Osteocyte (in vitro differentiated cells): ENCODE measurements around the gene HELT. TPM values are rescaled to one million over a fixed set of nuclear protein-coding genes. Genes with fewer than 3 reads are reported as not detected.

Experiments
- DNase-seq: peaks from one replicate; pipeline ENCODE4 v3.0.0; 2021; ENCODE audit warnings: mixed read lengths; ENCODE audit not compliant: unreplicated experiment; ENCODE audit errors: extremely low spot score
- H3K27ac Mint-ChIP-seq: one replicate; pipeline ENCODE4 v1.8.0; 2021; ENCODE audit warnings: mild to moderate bottlenecking, mixed read lengths; ENCODE audit not compliant: unreplicated experiment
- H3K27me3 Mint-ChIP-seq: one replicate; pipeline ENCODE4 v1.8.0; 2021; ENCODE audit warnings: mixed read lengths; ENCODE audit not compliant: unreplicated experiment
- H3K36me3 Mint-ChIP-seq: one replicate; pipeline ENCODE4 v1.8.0; 2021; ENCODE audit warnings: mixed read lengths; ENCODE audit not compliant: unreplicated experiment
- H3K4me1 Mint-ChIP-seq: one replicate; pipeline ENCODE4 v1.8.0; 2021; ENCODE audit warnings: mixed read lengths; ENCODE audit not compliant: unreplicated experiment
- H3K4me3 Mint-ChIP-seq: one replicate; pipeline ENCODE4 v1.8.0; 2021; ENCODE audit warnings: mild to moderate bottlenecking, moderate library complexity, mixed read lengths; ENCODE audit not compliant: unreplicated experiment
- H3K9me3 Mint-ChIP-seq: one replicate; pipeline ENCODE4 v1.8.0; 2021; ENCODE audit warnings: mixed read lengths; ENCODE audit not compliant: unreplicated experiment
- CTCF ChIP-seq: fragments of 200-600 bp; sonication (generic); IDR thresholded peaks from 2 replicates; pipeline ENCODE4 v1.5.0; 2021; ENCODE audit warnings: antibody characterized with exemption, mild to moderate bottlenecking, moderate library complexity
- total RNA-seq: library from RNA; stranded (reverse); gene quantifications from 2 replicates; pipeline ENCODE4 v1.2.1, GENCODE V29; 2021

HELT gene
- total RNA-seq, 1 donor from 2014 or later: not detected

DNA sequence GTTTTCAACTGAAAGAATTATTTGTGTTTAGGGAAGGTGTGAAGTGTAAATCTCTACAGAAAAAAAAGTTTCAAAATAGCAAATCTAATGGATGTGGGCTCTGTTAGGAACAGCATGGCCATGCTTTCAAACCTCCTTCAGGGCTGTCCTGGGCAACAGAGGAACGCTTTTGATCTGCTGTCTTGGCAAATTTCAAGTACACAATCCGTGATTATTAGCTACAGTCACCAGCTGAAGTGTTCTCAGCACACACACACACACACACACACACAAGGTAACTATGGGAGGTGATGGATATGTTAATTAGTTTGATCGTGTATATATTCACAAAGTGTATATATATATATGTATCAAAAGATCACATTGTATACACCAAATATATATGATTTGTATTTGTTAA, 40.5 kb upstream of the HELT start:
- Mint-ChIP-seq H3K27me3 (peaks cover 31% of the 10 kb centered on the region), H3K27ac (no peak overlapping the region), H3K4me3 (no peak overlapping the region), H3K36me3 (no peaks in the 10 kb centered on the region), H3K9me3 (no peaks in the 10 kb centered on the region), H3K4me1 (no peaks in the 10 kb centered on the region)
- no peak for DNase-seq
- no peak for TF ChIP-seq CTCF

DNA sequence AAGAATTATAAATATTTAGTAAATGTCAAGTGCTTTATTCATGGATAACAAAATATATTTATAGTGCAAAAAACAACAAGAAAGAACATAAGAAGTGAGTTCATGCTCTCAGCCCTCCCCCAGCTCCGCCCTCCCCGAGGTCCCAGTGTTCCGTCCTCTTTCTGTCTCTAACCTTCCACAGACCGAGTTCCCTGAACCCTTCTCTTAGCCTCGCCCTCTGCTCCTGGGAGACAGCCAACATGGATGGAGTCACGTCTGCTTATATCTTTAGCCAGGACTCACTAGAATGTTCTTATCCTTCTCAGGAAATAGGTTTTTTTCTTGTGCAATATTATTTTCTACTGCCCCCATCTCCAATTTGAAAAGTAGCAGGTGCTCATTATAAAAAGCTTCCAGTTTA, 40.1 kb upstream of the HELT start:
- TF ChIP-seq CTCF: no peak
- no peak overlapping the region for H3K27ac Mint-ChIP-seq
- H3K9me3 Mint-ChIP-seq: no peaks in the 10 kb centered on the region
- no peaks in the 10 kb centered on the region for H3K36me3 Mint-ChIP-seq
- peaks cover 36% of the 10 kb centered on the region for H3K27me3 Mint-ChIP-seq
- DNase-seq: no peak
- H3K4me1 Mint-ChIP-seq: no peaks in the 10 kb centered on the region
- H3K4me3 Mint-ChIP-seq: no peak overlapping the region

- no peak for TF ChIP-seq CTCF
- Mint-ChIP-seq H3K27ac (no peak overlapping the region), H3K4me3 (no peak overlapping the region), H3K27me3 (peaks cover 37% of the 10 kb centered on the region), H3K9me3 (no peaks in the 10 kb centered on the region), H3K4me1 (no peaks in the 10 kb centered on the region), H3K36me3 (no peaks in the 10 kb centered on the region)
- DNase-seq: no peak
Observed at GRCh38 chr4:184979461-184980124, 38.7 kb upstream of the HELT start.

DNA sequence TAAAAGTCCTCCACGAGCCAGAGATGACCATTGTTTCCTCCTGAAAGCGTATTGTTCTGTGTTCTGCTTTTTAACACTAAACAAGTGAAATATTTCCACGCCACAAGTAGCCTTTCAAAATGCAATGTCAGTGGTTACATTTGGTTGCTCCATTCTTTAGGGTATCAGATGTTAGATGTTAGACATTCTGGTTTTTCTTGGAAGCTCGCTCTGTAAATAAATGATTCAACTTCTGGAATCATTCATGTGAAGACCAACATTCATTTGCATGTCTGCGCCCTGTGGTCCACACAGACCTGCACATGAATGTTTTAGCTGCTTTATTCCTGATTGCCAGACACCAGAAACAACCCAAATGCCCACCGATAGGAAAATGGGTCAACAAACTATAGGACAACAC, 38.0 kb upstream of the HELT start:
- no peak overlapping the region for H3K4me3 Mint-ChIP-seq
- no peaks in the 10 kb centered on the region for H3K4me1 Mint-ChIP-seq
- H3K9me3 Mint-ChIP-seq: no peaks in the 10 kb centered on the region
- DNase-seq: no peak
- peaks cover 33% of the 10 kb centered on the region for H3K27me3 Mint-ChIP-seq
- H3K36me3 Mint-ChIP-seq: no peaks in the 10 kb centered on the region
- H3K27ac Mint-ChIP-seq: no peak overlapping the region
- no peak for TF ChIP-seq CTCF

DNA sequence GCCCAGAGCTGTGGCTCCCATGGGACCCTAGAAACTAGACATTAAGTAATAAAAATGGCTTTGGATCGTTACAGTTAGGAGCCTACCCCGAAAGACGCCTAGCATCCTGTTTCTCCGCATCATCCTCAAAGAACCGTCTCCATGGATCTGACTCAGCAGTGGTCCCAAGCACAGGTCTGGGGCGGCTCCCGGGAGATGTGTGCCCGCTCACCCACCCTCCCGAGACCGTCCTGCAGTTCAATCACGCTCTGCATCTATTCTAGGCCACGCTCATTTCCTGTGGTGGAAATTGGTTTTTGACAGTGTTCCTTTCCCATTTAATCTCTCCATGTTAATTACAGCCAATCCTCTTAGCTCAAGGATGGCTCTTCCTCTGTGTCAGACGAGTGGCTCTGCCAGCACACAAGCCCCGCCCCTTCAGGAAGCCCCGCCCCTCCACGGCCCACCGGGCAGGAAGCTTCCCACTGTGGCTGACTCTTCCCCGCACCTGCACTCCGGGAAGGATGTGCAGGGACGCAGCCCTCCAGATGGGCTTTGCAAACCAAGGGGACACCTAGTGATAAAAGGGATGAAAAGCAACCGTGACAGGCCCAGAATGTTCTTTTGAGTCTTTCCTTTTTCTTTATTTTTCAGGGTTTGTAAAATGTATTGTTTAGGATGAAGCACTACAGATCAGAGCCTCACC, 34.5 kb upstream of the HELT start:
- peak; percentile 51 for TF ChIP-seq CTCF
- H3K36me3 Mint-ChIP-seq: no peaks in the 10 kb centered on the region
- peaks cover 24% of the 10 kb centered on the region for H3K27me3 Mint-ChIP-seq
- H3K9me3 Mint-ChIP-seq: no peaks in the 10 kb centered on the region
- no peak overlapping the region for H3K4me3 Mint-ChIP-seq
- H3K27ac Mint-ChIP-seq: no peak overlapping the region
- H3K4me1 Mint-ChIP-seq: no peaks in the 10 kb centered on the region
- no peak for DNase-seq
